ENCODE measurements around the gene OSBPL10.

DNA sequence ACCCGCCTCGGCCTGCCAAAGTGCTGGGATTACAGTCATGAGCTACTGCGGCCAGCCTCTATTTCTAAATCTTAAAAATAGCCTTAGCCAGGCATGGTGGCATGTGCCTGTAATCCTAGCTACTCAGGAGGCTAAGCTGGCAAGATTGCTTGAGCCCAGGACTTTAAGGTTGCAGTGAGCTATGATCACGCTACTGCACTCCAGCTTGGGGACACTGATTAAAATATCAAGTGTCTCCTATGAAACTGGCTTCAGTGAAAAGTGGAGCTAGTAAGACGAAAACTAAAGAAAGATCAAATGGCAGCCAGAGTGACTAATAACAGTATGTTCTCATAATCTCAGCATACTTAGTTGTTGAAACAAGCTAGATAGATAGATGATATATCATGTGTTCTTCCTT is 335.8 kb downstream of the OSBPL10 start:
- TF ChIP-seq EZH2 (IDR thresholded peaks at IDR 0.05; ENCODE audit: borderline replicate concordance, low read depth, low read length, poor library complexity, severe bottlenecking), result no peak
- TF ChIP-seq, protein P1, sequence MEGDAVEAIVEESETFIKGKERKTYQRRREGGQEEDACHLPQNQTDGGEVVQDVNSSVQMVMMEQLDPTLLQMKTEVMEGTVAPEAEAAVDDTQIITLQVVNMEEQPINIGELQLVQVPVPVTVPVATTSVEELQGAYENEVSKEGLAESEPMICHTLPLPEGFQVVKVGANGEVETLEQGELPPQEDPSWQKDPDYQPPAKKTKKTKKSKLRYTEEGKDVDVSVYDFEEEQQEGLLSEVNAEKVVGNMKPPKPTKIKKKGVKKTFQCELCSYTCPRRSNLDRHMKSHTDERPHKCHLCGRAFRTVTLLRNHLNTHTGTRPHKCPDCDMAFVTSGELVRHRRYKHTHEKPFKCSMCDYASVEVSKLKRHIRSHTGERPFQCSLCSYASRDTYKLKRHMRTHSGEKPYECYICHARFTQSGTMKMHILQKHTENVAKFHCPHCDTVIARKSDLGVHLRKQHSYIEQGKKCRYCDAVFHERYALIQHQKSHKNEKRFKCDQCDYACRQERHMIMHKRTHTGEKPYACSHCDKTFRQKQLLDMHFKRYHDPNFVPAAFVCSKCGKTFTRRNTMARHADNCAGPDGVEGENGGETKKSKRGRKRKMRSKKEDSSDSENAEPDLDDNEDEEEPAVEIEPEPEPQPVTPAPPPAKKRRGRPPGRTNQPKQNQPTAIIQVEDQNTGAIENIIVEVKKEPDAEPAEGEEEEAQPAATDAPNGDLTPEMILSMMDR (conservative IDR thresholded peaks at IDR 0.05; ENCODE audit: low read depth, low read length), result no peak
